T1000 (cell line): ENCODE data around the gene NOP14.

Source experiments
- DNase-seq: peaks from one replicate; lab custom pipeline; 2025; ENCODE audit warnings: mixed read lengths; lab: John Stamatoyannopoulos, UW

NOP14 gene

DNA sequence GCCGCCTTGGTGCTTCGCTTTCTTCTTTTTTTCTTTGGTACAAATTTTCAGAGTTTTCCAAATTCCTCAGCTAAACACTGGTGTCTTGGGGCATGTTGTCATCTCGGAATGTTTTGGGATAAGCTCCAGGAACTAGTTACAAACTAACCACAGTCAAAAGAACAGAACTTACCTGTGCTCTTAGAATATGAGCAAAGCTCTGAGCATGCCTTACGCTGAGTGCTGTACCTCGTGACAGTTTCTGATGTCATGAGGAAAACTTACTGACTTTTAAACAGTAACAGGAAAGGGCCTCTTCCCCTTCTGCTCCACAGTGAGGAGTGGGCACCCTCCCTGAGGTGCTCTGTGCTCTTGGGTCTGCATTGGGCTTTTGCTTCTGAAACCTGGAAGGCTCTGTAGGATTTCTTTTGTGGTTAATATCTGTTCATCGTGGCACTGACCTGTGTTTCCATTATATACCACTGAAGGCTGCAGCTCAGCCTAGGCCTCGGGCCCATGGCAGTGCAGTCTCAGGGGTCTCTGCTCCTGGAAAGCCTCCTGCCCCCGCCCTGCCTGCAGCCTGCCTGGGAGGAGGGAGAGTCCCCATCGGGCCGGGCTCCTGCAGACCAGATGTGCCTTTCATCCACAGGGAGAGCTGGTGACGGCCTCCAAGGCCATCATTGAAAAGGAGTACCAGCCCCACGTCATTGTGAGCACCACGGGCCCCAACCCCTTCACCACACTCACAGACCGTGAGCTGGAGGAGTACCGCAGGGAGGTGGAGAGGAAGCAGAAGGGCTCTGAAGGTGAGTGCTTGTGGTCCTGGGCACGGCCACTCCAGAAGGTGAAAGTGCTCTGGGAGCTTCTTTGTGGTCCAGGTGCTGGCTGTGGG is 48.7 kb downstream of the NOP14 start:
- DNase-seq, result no peak

DNA sequence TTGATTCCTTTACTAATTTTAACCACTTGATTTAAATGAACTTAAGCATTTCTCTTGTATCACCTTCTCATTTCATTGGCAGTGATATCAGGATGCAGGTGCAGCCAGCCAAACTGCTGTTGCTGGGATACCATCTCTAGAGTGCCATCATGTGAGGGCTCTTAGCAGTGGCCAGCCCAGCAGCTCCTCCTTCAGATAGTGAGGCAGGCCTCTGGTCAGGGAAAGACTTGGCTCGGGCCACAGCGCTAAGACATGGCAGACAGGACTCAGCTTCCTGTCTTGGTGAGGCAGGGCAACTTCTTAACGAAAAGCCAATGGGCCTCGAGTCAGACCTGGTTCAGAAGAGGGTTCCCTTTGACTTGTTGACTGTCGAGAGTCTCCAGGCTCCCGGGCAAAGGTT is 50.0 kb downstream of the NOP14 start:
- DNase-seq, result no peak

GRCh38 chr4:2911868-2912267 is 51.3 kb downstream of the NOP14 start:
- no peak for DNase-seq

- DNase-seq, result no peak
Measured at GRCh38 chr4:2910409-2910808, 52.8 kb downstream of the NOP14 start.

GRCh38 chr4:2909583-2909982 is 53.6 kb downstream of the NOP14 start:
- no peak for DNase-seq

- no peak for DNase-seq
Measured at GRCh38 chr4:2908686-2909085, 54.5 kb downstream of the NOP14 start.

GRCh38 chr4:2907706-2908293 is 55.4 kb downstream of the NOP14 start:
- DNase-seq, result no peak

DNA sequence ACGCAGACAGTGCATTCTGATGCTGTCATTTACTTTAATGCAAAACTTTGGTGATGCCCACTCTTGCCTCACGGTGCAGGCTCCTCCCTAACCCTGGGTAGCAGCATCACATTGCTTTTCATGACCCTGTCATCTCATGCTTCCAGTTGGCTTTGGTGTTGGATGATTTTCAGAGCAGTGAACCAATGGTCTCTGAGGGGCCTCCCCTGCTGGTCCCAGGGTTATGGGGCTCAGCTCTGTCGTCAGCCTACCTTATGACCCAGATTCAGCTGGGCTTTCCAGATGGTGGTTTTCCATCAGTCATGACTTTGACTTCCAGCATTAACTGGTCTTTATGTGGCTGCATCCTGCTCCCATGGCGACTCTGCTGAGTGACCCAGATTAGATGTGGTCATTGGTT is 56.0 kb downstream of the NOP14 start:
- DNase-seq, result no peak

GRCh38 chr4:2906218-2906617 is 57.0 kb downstream of the NOP14 start:
- DNase-seq, result no peak

DNA sequence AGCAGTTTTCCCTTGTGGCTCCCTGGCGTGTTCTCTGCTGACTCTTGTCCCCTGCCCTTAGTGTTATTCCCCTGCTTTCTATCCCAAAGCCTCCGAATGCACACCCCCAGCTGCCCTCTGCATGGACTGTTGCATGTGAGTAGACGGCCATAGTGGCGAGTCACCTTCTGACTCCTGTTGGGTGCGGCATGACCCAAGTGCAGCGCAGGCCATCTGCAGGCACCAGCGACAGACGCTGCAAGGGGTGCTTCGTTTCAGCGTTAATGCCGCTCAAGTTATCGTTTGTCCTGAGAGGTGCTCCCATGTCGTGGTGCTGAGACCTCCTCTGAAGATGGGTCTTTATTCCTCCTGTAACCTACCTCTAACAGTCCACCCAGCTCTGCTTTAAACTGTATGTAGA is 57.7 kb downstream of the NOP14 start:
- no peak for DNase-seq

DNA sequence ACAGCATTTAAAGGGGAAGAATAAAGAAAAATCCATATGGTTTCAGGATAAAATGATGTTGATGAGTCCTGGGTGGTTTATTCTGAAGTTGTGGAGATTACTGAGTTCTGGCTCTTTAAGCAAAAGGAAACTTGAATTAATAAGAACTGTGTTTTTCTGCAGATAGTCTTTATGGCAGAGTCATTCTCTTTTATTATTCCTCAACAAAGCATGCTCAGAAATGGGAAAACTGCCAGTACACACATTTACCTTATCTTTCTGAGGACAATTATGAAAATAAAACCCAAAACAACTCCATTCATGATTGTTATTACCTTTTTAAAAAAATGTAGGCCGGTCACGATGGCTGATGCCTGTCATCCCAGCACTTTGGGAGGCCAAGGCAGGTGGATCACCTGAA is 61.1 kb downstream of the NOP14 start:
- DNase-seq, result no peak

DNA sequence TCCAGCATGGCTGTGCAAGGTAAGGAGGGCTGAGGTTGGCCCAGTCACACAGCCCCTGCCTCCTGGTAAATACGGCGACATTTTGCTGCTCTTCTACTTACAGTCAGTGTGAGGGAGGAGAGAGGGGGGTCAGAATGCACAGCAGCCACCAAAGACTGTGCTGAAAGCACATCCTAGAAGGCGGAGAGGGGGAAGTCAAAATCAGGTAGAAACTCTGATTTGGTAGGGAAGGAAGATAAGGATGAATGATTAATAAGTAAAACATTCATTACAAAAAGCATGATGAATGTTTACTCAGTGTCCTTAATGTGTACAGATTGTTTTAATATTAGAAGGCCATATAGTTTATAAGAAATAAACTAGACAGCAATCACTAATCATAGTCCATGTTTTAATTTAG is 62.0 kb downstream of the NOP14 start:
- DNase-seq, result no peak

DNA sequence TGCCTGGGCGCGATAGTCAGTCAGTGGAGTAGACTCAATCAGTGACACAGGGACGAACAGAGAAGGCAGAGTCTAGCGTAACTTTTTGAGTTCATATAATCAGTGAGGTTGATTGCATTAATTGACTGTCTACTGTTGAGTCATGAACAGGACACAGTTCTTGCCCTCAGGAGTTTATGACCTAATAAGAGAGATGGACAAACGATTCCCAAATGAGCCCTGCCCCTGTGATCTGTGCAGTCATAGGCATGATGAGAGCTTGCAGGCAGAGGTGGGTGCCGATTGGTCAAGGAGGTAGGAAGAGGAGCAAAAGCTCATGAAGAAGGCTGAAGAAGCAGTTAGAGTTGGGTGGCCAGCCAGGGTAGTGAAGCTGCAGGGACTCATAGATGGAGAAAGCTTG is 62.5 kb downstream of the NOP14 start:
- DNase-seq, result no peak

- DNase-seq, result no peak
Measured at GRCh38 chr4:2898001-2898400, 65.2 kb downstream of the NOP14 start.

- no peak for DNase-seq
Measured at GRCh38 chr4:2893772-2894171, 69.4 kb downstream of the NOP14 start.

- no peak for DNase-seq
Measured at GRCh38 chr4:2891294-2891693, 71.9 kb downstream of the NOP14 start.

DNA sequence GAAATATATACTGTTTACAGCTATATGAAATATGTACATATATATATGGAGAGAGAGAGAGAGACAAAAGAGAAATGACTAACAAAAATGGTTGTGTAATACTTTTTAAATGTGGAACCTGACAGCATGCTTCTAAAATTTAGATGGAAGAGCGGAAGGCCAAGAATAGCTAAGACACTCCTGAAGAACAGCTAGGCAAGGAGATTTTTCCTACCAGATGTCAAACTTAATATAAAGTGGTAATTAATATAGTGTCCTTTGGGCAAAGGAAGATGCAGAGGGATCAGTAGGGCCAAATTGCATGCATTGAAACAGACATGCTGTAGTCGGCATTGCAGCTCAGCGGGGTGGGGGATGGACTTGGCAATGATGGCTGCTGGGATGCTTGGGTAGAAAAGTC is 74.3 kb downstream of the NOP14 start:
- DNase-seq, result no peak
